IMR-90 (cell line): ENCODE measurements around the gene DPYD. TPM values are rescaled to one million over a fixed set of nuclear protein-coding genes. Genes with fewer than 3 reads are reported as not detected.

Experiments
- ATAC-seq: fragments of 200-7000 bp; cut with Tn5 transposase; 2 replicates; pipeline ENCODE4 v1.9.1; 2020; ENCODE audit warnings: low read depth, mild to moderate bottlenecking, moderate library complexity
- BruUV-seq: library from RNA; stranded (reverse); fragments of 400-500 nt; replicated peaks from 2 replicates; lab custom pipeline; 2021; lab: Mats Ljungman, UMichigan
- CTCF ChIA-PET: fragments of 300-600 bp; formaldehyde crosslinking; extraction: SDS; loops from one replicate; lab custom pipeline; 2021; ENCODE audit warnings: antibody characterized with exemption; lab: Yijun Ruan, JAX
- POLR2A ChIA-PET: fragments of 300-600 bp; sonication (Branson Sonifier 250); formaldehyde crosslinking; loops from one replicate; lab custom pipeline; 2022; ENCODE audit warnings: antibody characterized with exemption; ENCODE audit not compliant: unreplicated experiment; lab: Charles Lee
- DNase-seq: peaks from one replicate; pipeline ENCODE4 v3.0.0; 2013
- H2AFZ ChIP-seq: replicated peaks from 2 replicates; pipeline ENCODE3; 2013; ENCODE audit warnings: low read length, mild to moderate bottlenecking; ENCODE audit not compliant: poor library complexity
- H2AK5ac ChIP-seq: 2 replicates; pipeline ENCODE4 v1.6.1; 2013; ENCODE audit warnings: low read depth, low read length, inconsistent platforms
- H2AK9ac ChIP-seq: replicated peaks from 2 replicates; pipeline ENCODE3; 2013; ENCODE audit warnings: mild to moderate bottlenecking, low read depth, low read length, moderate library complexity; ENCODE audit not compliant: poor library complexity
- H2BK120ac ChIP-seq: 2 replicates; pipeline ENCODE4 v1.6.1; 2013; ENCODE audit warnings: low read depth, low read length, inconsistent platforms
- H2BK15ac ChIP-seq: 3 replicates; pipeline ENCODE4 v1.6.1; 2013; ENCODE audit warnings: low read depth, low read length, inconsistent platforms
- H2BK20ac ChIP-seq: 2 replicates; pipeline ENCODE4 v1.6.1; 2013; ENCODE audit warnings: low read depth, mild to moderate bottlenecking, inconsistent platforms, low read length, moderate library complexity
- H2BK5ac ChIP-seq: 2 replicates; pipeline ENCODE4 v1.6.1; 2013; ENCODE audit warnings: mild to moderate bottlenecking, low read depth, low read length, inconsistent platforms; ENCODE audit not compliant: poor library complexity, severe bottlenecking
- H3K14ac ChIP-seq: replicated peaks from 2 replicates; pipeline ENCODE4 v1.6.1; 2013; ENCODE audit warnings: low read depth, low read length, inconsistent platforms
- H3K18ac ChIP-seq: 2 replicates; pipeline ENCODE4 v1.6.1; 2013; ENCODE audit warnings: low read depth, low read length, control low read depth
- H3K23ac ChIP-seq: 2 replicates; pipeline ENCODE4 v1.6.1; 2013; ENCODE audit warnings: low read depth, low read length, inconsistent platforms
- H3K27ac ChIP-seq: 2 replicates; pipeline ENCODE4 v1.5.1; 2013; ENCODE audit warnings: mild to moderate bottlenecking, control low read depth, low read length; ENCODE audit not compliant: insufficient read depth
- H3K27me3 ChIP-seq: 2 replicates; pipeline ENCODE4 v1.6.1; 2013; ENCODE audit warnings: low read length; ENCODE audit not compliant: control insufficient read depth, insufficient read depth
- H3K36me3 ChIP-seq: 2 replicates; pipeline ENCODE4 v1.6.1; 2013; ENCODE audit warnings: low read length, mixed read lengths; ENCODE audit not compliant: control insufficient read depth, insufficient read depth
- H3K4ac ChIP-seq: 2 replicates; pipeline ENCODE4 v1.6.1; 2013; ENCODE audit warnings: low read depth, low read length, inconsistent platforms
- H3K4me1 ChIP-seq: 2 replicates; pipeline ENCODE4 v1.6.1; 2013; ENCODE audit warnings: low read length, mixed read lengths; ENCODE audit not compliant: control insufficient read depth, insufficient read depth
- H3K4me2 ChIP-seq: 2 replicates; pipeline ENCODE4 v1.6.1; 2013; ENCODE audit warnings: low read depth, mild to moderate bottlenecking, control low read depth, low read length, moderate library complexity
- H3K4me3 ChIP-seq: 2 replicates; pipeline ENCODE4 v1.5.1; 2013; ENCODE audit warnings: low read depth, mild to moderate bottlenecking, control low read depth, low read length, moderate library complexity; ENCODE audit not compliant: insufficient read depth
- H3K56ac ChIP-seq: 2 replicates; pipeline ENCODE4 v1.6.1; 2013; ENCODE audit warnings: low read length, inconsistent platforms; ENCODE audit not compliant: insufficient read depth; ENCODE audit errors: extremely low read depth
- H3K79me1 ChIP-seq, 2 experiments: 2 replicates each; pipeline ENCODE4 v1.6.1; 2013; ENCODE audit warnings: low read length in 2 of 2, inconsistent platforms in 1 of 2, low read depth in 1 of 2
- H3K9ac ChIP-seq: 2 replicates; pipeline ENCODE4 v1.6.1; 2013; ENCODE audit warnings: low read depth, low read length, control low read depth
- H3K9me1 ChIP-seq: 2 replicates; pipeline ENCODE4 v1.6.1; 2013; ENCODE audit warnings: low read length, inconsistent platforms; ENCODE audit not compliant: insufficient read depth
- H3K9me3 ChIP-seq: 2 replicates; pipeline ENCODE4 v1.6.1; 2013; ENCODE audit warnings: low read length; ENCODE audit not compliant: control insufficient read depth, insufficient read depth
- H4K20me1 ChIP-seq: 2 replicates; pipeline ENCODE4 v1.6.1; 2013; ENCODE audit warnings: low read length, inconsistent platforms; ENCODE audit not compliant: insufficient read depth
- H4K5ac ChIP-seq: 2 replicates; pipeline ENCODE4 v1.6.1; 2013; ENCODE audit warnings: mild to moderate bottlenecking, low read depth, low read length, control low read depth
- H4K8ac ChIP-seq, 2 experiments: 2 replicates each; pipeline ENCODE4 v1.6.1; 2013; ENCODE audit warnings: low read depth in 2 of 2, low read length in 2 of 2, control low read depth in 1 of 2, inconsistent platforms in 1 of 2
- H4K91ac ChIP-seq: 2 replicates; pipeline ENCODE4 v1.6.1; 2013; ENCODE audit warnings: low read depth, low read length, inconsistent platforms; ENCODE audit not compliant: insufficient read depth
- RCOR1 ChIP-seq: IDR thresholded peaks from 2 replicates; pipeline ENCODE4 v1.6.1; 2012; ENCODE audit warnings: mild to moderate bottlenecking, low read length, improper control_type of control experiment; ENCODE audit not compliant: insufficient replicate concordance
- SMC3 ChIP-seq: fragments of 150-350 bp; IDR thresholded peaks from 2 replicates; pipeline ENCODE4 v1.6.1; 2016; ENCODE audit warnings: low read depth, mild to moderate bottlenecking, antibody characterized with exemption, low read length, moderate library complexity
- WGBS, 2 experiments: methylation state at CpG; one replicate each; pipeline versions ENCODE4 v1.1.5 to v1.1.7; 2013; ENCODE audit warnings: missing lambda C conversion rate in 2 of 2; ENCODE audit not compliant: insufficient read length in 1 of 2; ENCODE audit errors: extremely low coverage in 2 of 2; 5-methylcytosine and 5-hydroxymethylcytosine counted together
- dilution Hi-C: fragments of 300-500 bp; cut with HindIII; formaldehyde crosslinking; loops from one replicate; pipeline ENCODE4 v1.14.3; 2018; ENCODE audit warnings: low sequenced_read_pairs; ENCODE audit not compliant: unreplicated experiment
- in situ Hi-C: fragments of 300-500 bp; cut with MboI; formaldehyde crosslinking; loops from 3 replicates; pipeline ENCODE4 v1.14.3; 2019; ENCODE audit warnings: low sequenced_read_pairs, inconsistent platforms, mixed read lengths
- intact Hi-C: fragments of 100-400 bp; cut with micrococcal nuclease; formaldehyde crosslinking; loops from 2 replicates; pipeline ENCODE4 v1.10.0; 2022
- polyA plus RNA-seq, 3 experiments: library from polyadenylated mRNA; depleted of rRNA; stranded (reverse); fragments of >200 nt; gene quantifications; 2 replicates each; pipeline ENCODE4 v1.2.3, GENCODE V29; 2012; ENCODE audit warnings: low replicate concordance in 1 of 3
- total RNA-seq: library from RNA; depleted of rRNA; stranded (reverse); fragments of >200 nt; gene quantifications from 2 replicates; pipeline ENCODE4 v1.2.3, GENCODE V29; 2012

Gene DPYD
- total and polyA plus RNA-seq, 2 of the 4 experiments (the other 2 are of a cell fraction): 9.3 to 47.3 TPM

- no peaks in the 10 kb centered on the region; the same call in 1 of the 2 replicates for H3K4me1 ChIP-seq
- no peak overlapping the region for H3K14ac ChIP-seq
- no peak overlapping the region for H3K56ac ChIP-seq
- H3K9ac ChIP-seq: no peak overlapping the region
- dilution Hi-C loops (no loop called here), in situ Hi-C loops (no loop called here), intact Hi-C loops (no loop called here)
- H4K91ac ChIP-seq: no peak overlapping the region
- no peaks in the 10 kb centered on the region for H3K27me3 ChIP-seq
- no peak overlapping the region for H4K8ac ChIP-seq
- no peak overlapping the region for H3K4ac ChIP-seq
- H2BK20ac ChIP-seq: no peak overlapping the region
- no peak overlapping the region for H3K4me3 ChIP-seq
- WGBS, 2 experiments: 90% methylated on average over 1 of the region's 5 CpGs; no CpG with 5 or more reads in 1 of the 2 experiments
- no peaks in the 10 kb centered on the region for H3K36me3 ChIP-seq
- CTCF ChIA-PET: no interaction called here
- H4K20me1 ChIP-seq: no peaks in the 10 kb centered on the region
- peaks cover 7% of the 10 kb centered on the region for H3K9me3 ChIP-seq
- no peak overlapping the region for H3K27ac ChIP-seq
- no peak for TF ChIP-seq SMC3
- no peak for TF ChIP-seq RCOR1
- no peak overlapping the region for H2BK5ac ChIP-seq
- no peak overlapping the region for H3K23ac ChIP-seq
- POLR2A ChIA-PET: no interaction called here
- ATAC-seq: no peak
- no peak overlapping the region for H2BK15ac ChIP-seq
- H3K9me1 ChIP-seq: peaks cover 2% of the 10 kb centered on the region; the same call in 1 of the 2 replicates
- no peak overlapping the region for H2BK120ac ChIP-seq
- no peak overlapping the region for H2AK9ac ChIP-seq
- no peak overlapping the region for H4K5ac ChIP-seq
- no peak overlapping the region for H3K4me2 ChIP-seq
- H3K79me1 ChIP-seq: no peaks in the 10 kb centered on the region
- no peak for DNase-seq
- H2AK5ac ChIP-seq: no peak overlapping the region
- H3K18ac ChIP-seq: no peak overlapping the region
- H2AFZ ChIP-seq: peak overlapping the region; percentile 36
- no TSS peak for BruUV-seq
Observed at GRCh38 chr1:97046765-97047420, 873.9 kb downstream of the DPYD start.
